ENCODE results near the gene TMEM92. TPM values are rescaled to one million over a fixed set of nuclear protein-coding genes. Genes with fewer than 3 reads are reported as not detected.

The TMEM92 gene
- total and polyA plus RNA-seq, 10 of the 15 experiments (the other 5 are each of a cell fraction or from before 2014, with no cell fraction given) = 0.11 to 1.2 (median 0.32) TPM

DNA sequence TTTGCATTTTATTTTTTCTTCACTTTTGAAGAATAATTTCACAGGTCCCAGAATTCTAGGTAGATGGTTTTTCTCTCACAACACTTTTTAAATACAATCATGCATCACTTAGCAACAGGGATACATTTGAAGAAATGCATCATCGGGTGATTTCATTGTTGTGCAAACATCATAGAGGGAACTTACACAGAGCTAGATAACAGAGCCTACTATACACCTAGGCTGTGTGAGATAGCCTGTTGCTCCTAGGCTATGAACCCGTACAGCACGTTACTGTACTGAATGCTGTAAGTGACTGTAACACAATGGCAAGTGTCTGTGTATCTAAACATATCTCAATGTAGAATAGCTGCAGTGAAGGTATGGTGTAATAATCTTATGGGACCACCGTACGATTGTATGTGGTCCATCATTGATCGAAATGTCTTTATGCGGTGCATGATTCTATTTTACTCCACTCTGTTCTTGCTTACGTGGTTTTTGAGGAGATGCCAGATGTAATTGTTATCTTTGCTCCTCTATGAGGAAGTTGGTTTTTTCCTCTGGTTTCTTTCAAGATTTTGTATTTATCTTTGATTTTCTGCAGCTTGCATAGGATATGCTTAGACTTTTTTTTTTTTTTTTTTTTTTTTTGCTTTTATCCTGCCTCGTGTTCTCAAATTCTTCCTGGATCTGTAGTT, 35.5 kb upstream of the TMEM92 start:
- Histone ChIP-seq H3K79me2 (ENCODE audit: control insufficient read depth, insufficient read depth, low read length) (no peaks in the 10 kb centered on the region), H3K27me3 (replicated peaks in 1 of 2; ENCODE audit: control insufficient read depth in 2 of 2, insufficient read depth in 2 of 2, low read length in 1 of 2) (no peaks in the 10 kb centered on the region), H3K9me3 (replicated peaks; ENCODE audit: control insufficient read depth, insufficient read depth, low read length) (no peaks in the 10 kb centered on the region; the same call in 2 of the 3 replicates), H2AFZ (ENCODE audit: control insufficient read depth, low read depth, low read length) (no peak overlapping the region), H3K4me2 (ENCODE audit: control insufficient read depth, insufficient read depth) (no peak overlapping the region), H3K4me1 (ENCODE audit: control insufficient read depth, insufficient read depth, low read length) (no peaks in the 10 kb centered on the region), H4K20me1 (ENCODE audit: control insufficient read depth, insufficient read depth) (no peaks in the 10 kb centered on the region), H3K27ac (ENCODE audit: control insufficient read depth, insufficient read depth) (no peak overlapping the region), H3K4me3 (no peak overlapping the region), H3K36me3 (ENCODE audit: control insufficient read depth in 2 of 2, insufficient read depth in 2 of 2, low read length in 1 of 2) (no peaks in the 10 kb centered on the region), H3K9ac (ENCODE audit: control insufficient read depth, insufficient read depth, low read length) (no peak overlapping the region)
- ChIA-PET CTCF (no interaction called here), RAD21 (ENCODE audit: unreplicated experiment) (no interaction called here), POLR2A (no interaction called here), SMC1A (ENCODE audit: uncharacterized antibody, unreplicated experiment) (interaction anchor here (0.7 to 1.5 kb wide), 2 partner anchors 17 to 23 kb away, joined by 3 read pairs; no protein-coding TSS in a partner anchor)
- 49% methylated on average over 8 of the region's 9 CpGs for WGBS (ENCODE audit: insufficient coverage, insufficient replicate concordance, low lambda C conversion rate, missing lambda C conversion rate)
- FAIRE-seq (no peak), DNase-seq (ENCODE audit: low read depth, low spot score) (no peak), ATAC-seq (no peak)
- in situ Hi-C loops (cut with MboI) (no loop called here), intact Hi-C loops (cut with micrococcal nuclease; ENCODE audit: unreplicated experiment) (no loop called here)
- BruUV-seq (replicated peaks) = no TSS peak
- TF ChIP-seq BHLHE40 (IDR thresholded peaks at IDR 0.05; ENCODE audit: borderline replicate concordance in 1 of 2, low read depth in 2 of 2, low read length in 1 of 2) (no peak), POLR2AphosphoS2 (IDR thresholded peaks at IDR 0.05; ENCODE audit: low read depth, low read length) (no peak), HCFC1 (IDR thresholded peaks at IDR 0.05; ENCODE audit: low read length) (no peak), SP1 (IDR thresholded peaks at IDR 0.05; ENCODE audit: low read depth, low read length) (no peak), NFIC (IDR thresholded peaks at IDR 0.05; ENCODE audit: low read depth, low read length) (no peak), IKZF1 (conservative IDR thresholded peaks at IDR 0.05) (no peak), ATF7 (IDR thresholded peaks at IDR 0.05; ENCODE audit: low read depth) (no peak), SUZ12 (IDR thresholded peaks at IDR 0.05; ENCODE audit: unreplicated experiment) (no peak), BCL11A (IDR thresholded peaks at IDR 0.05; ENCODE audit: low read depth, low read length) (no peak), MTA2 (IDR thresholded peaks at IDR 0.05; ENCODE audit: low read depth) (no peak), STAT3 (IDR thresholded peaks at IDR 0.05; ENCODE audit: low read depth, low read length) (no peak), ZZZ3 (IDR thresholded peaks at IDR 0.05; ENCODE audit: control insufficient read depth, insufficient read length, low read depth) (no peak), RFX5 (IDR thresholded peaks at IDR 0.05; ENCODE audit: low read depth, low read length) (no peak), BCL3 (IDR thresholded peaks at IDR 0.05; ENCODE audit: borderline replicate concordance, insufficient read depth, low read depth, low read length, poor library complexity, severe bottlenecking) (no peak), NFYB (IDR thresholded peaks at IDR 0.05; ENCODE audit: insufficient read depth, low read depth, low read length) (no peak)
- TF ChIP-seq, protein P1, sequence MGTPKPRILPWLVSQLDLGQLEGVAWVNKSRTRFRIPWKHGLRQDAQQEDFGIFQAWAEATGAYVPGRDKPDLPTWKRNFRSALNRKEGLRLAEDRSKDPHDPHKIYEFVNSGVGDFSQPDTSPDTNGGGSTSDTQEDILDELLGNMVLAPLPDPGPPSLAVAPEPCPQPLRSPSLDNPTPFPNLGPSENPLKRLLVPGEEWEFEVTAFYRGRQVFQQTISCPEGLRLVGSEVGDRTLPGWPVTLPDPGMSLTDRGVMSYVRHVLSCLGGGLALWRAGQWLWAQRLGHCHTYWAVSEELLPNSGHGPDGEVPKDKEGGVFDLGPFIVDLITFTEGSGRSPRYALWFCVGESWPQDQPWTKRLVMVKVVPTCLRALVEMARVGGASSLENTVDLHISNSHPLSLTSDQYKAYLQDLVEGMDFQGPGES (IDR thresholded peaks at IDR 0.05) = no peak
- TF ChIP-seq, protein P2, sequence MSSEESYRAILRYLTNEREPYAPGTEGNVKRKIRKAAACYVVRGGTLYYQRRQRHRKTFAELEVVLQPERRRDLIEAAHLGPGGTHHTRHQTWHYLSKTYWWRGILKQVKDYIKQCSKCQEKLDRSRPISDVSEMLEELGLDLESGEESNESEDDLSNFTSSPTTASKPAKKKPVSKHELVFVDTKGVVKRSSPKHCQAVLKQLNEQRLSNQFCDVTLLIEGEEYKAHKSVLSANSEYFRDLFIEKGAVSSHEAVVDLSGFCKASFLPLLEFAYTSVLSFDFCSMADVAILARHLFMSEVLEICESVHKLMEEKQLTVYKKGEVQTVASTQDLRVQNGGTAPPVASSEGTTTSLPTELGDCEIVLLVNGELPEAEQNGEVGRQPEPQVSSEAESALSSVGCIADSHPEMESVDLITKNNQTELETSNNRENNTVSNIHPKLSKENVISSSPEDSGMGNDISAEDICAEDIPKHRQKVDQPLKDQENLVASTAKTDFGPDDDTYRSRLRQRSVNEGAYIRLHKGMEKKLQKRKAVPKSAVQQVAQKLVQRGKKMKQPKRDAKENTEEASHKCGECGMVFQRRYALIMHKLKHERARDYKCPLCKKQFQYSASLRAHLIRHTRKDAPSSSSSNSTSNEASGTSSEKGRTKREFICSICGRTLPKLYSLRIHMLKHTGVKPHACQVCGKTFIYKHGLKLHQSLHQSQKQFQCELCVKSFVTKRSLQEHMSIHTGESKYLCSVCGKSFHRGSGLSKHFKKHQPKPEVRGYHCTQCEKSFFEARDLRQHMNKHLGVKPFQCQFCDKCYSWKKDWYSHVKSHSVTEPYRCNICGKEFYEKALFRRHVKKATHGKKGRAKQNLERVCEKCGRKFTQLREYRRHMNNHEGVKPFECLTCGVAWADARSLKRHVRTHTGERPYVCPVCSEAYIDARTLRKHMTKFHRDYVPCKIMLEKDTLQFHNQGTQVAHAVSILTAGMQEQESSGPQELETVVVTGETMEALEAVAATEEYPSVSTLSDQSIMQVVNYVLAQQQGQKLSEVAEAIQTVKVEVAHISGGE (CRISPR knock-in tag; IDR thresholded peaks at IDR 0.05) = no peak
- TF ChIP-seq, protein P3, sequence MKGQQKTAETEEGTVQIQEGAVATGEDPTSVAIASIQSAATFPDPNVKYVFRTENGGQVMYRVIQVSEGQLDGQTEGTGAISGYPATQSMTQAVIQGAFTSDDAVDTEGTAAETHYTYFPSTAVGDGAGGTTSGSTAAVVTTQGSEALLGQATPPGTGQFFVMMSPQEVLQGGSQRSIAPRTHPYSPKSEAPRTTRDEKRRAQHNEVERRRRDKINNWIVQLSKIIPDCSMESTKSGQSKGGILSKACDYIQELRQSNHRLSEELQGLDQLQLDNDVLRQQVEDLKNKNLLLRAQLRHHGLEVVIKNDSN (IDR thresholded peaks at IDR 0.05; ENCODE audit: borderline replicate concordance, extremely low read length, insufficient read depth, low read depth, low read length) = no peak

Measured in GM12878 (cell line).